H1 (cell line): ENCODE results near the gene SSTR5.

Experiments used
- ATF2 ChIP-seq: IDR thresholded peaks from 2 replicates; pipeline ENCODE4 v1.6.1; 2012; ENCODE audit warnings: low read length, inconsistent platforms
- BCL11A ChIP-seq, 2 experiments: IDR thresholded peaks; one replicate each; pipeline ENCODE4 v1.6.1; 2011; ENCODE audit warnings: low read depth in 2 of 2, low read length in 2 of 2, mild to moderate bottlenecking in 2 of 2
- CTCF ChIP-seq, 3 experiments: IDR thresholded peaks; 1 replicate in 2 of 3; 2 replicates in 1 of 3; pipeline versions ENCODE4 v1.5.1 to v1.6.1; 2011; ENCODE audit warnings: low read length in 3 of 3, mild to moderate bottlenecking in 3 of 3, inconsistent platforms in 2 of 3, low read depth in 1 of 3, moderate library complexity in 1 of 3; ENCODE audit not compliant: insufficient read depth in 1 of 3; ENCODE audit errors: control extremely low read depth in 1 of 3
- EP300 ChIP-seq, 2 experiments: IDR thresholded peaks; 1 replicate in 1 of 2; 2 replicates in 1 of 2; pipeline ENCODE4 v1.6.1; 2011 to 2012; ENCODE audit warnings: low read depth in 2 of 2, low read length in 2 of 2, mild to moderate bottlenecking in 2 of 2, borderline replicate concordance in 1 of 2, inconsistent platforms in 1 of 2, moderate library complexity in 1 of 2
- GTF2F1 ChIP-seq: IDR thresholded peaks from 2 replicates; pipeline ENCODE4 v1.6.1; 2012; ENCODE audit warnings: low read depth, low read length, improper control_type of control experiment, borderline replicate concordance
- HDAC2 ChIP-seq, 2 experiments: fragments of 300-600 bp in 1 of 2; sonication (generic) in 1 of 2; IDR thresholded peaks; 2 replicates each; pipeline ENCODE4 v1.6.1; 2011 to 2012; ENCODE audit warnings: low read depth in 2 of 2, low read length in 2 of 2, mild to moderate bottlenecking in 2 of 2, moderate library complexity in 2 of 2, borderline replicate concordance in 1 of 2, inconsistent platforms in 1 of 2
- MAX ChIP-seq: IDR thresholded peaks from 2 replicates; pipeline ENCODE4 v1.6.1; 2012; ENCODE audit warnings: inconsistent platforms
- POLR2A ChIP-seq, 2 experiments: IDR thresholded peaks; 1 replicate in 1 of 2; 2 replicates in 1 of 2; pipeline ENCODE4 v1.6.1; 2011; ENCODE audit warnings: low read depth in 2 of 2, low read length in 2 of 2, mild to moderate bottlenecking in 2 of 2; ENCODE audit errors: control extremely low read depth in 1 of 2
- POLR2AphosphoS5 ChIP-seq: IDR thresholded peaks from 2 replicates; pipeline ENCODE4 v1.6.1; 2011; ENCODE audit warnings: low read depth, low read length
- RAD21 ChIP-seq, 2 experiments: IDR thresholded peaks in 1 of 2; conservative IDR thresholded peaks in 1 of 2; 2 replicates each; pipeline ENCODE4 v1.6.1; 2011; ENCODE audit warnings: low read depth in 2 of 2, low read length in 2 of 2, improper control_type of control experiment in 1 of 2, inconsistent platforms in 1 of 2, mild to moderate bottlenecking in 1 of 2, moderate library complexity in 1 of 2
- SRF ChIP-seq: IDR thresholded peaks from 2 replicates; pipeline ENCODE4 v1.6.1; 2011; ENCODE audit warnings: mild to moderate bottlenecking, low read depth, low read length, moderate library complexity
- TAF1 ChIP-seq: IDR thresholded peaks from 2 replicates; pipeline ENCODE4 v1.6.1; 2011; ENCODE audit warnings: mild to moderate bottlenecking, low read depth, low read length

- TF ChIP-seq CTCF (IDR thresholded peaks at IDR 0.05; ENCODE audit: control extremely low read depth in 1 of 3, insufficient read depth in 1 of 3, low read depth in 1 of 3, low read length in 3 of 3): no peak
- no peak for TF ChIP-seq RAD21 (IDR thresholded peaks at IDR 0.05 in 1 of 2, conservative IDR thresholded peaks at IDR 0.05 in 1 of 2; ENCODE audit: low read depth in 2 of 2, low read length in 2 of 2)
- no peak for TF ChIP-seq ATF2
- no peak for TF ChIP-seq POLR2A (IDR thresholded peaks at IDR 0.05; ENCODE audit: control extremely low read depth in 1 of 2, low read depth in 2 of 2, low read length in 2 of 2)
- no peak for TF ChIP-seq GTF2F1
- no peak for TF ChIP-seq TAF1
- no peak for TF ChIP-seq EP300 (IDR thresholded peaks at IDR 0.05; ENCODE audit: borderline replicate concordance in 1 of 2, low read depth in 2 of 2, low read length in 2 of 2)
- no peak for TF ChIP-seq HDAC2 (IDR thresholded peaks at IDR 0.05; ENCODE audit: borderline replicate concordance in 1 of 2, low read depth in 2 of 2, low read length in 2 of 2)
- no peak for TF ChIP-seq BCL11A (IDR thresholded peaks at IDR 0.05; ENCODE audit: low read depth in 2 of 2, low read length in 2 of 2)
- TF ChIP-seq SRF: no peak
- no peak for TF ChIP-seq MAX
- TF ChIP-seq POLR2AphosphoS5: no peak
Observed at GRCh38 chr16:1103636-1103980, 31.1 kb downstream of the SSTR5 start.
